WTC11 (cell line): ENCODE measurements around the gene COX8C. TPM values are rescaled to one million over a fixed set of nuclear protein-coding genes. Genes with fewer than 3 reads are reported as not detected.

ENCODE experiments used
- ATAC-seq: fragments of 200-7000 bp; cut with Tn5 transposase; 2 replicates; pipeline ENCODE4 v1.10.0; 2021; ENCODE audit warnings: mild to moderate bottlenecking, moderate library complexity
- CTCF ChIA-PET: fragments of 300-600 bp; sonication (Branson Sonifier 250); formaldehyde crosslinking; loops from one replicate; lab custom pipeline; 2021; ENCODE audit warnings: antibody characterized with exemption; lab: Charles Lee
- POLR2A ChIA-PET: fragments of 350-600 bp; sonication (Branson Sonifier 250); formaldehyde crosslinking; loops from one replicate; lab custom pipeline; 2021; ENCODE audit warnings: antibody characterized with exemption; lab: Charles Lee
- DNase-seq: peaks from one replicate; pipeline ENCODE4 v3.0.0; 2021; ENCODE audit warnings: low spot score
- H3K27ac Mint-ChIP-seq: 2 replicates; pipeline ENCODE4 v1.8.0; 2021; ENCODE audit warnings: mixed read lengths
- H3K27me3 Mint-ChIP-seq: 2 replicates; pipeline ENCODE4 v1.8.0; 2021; ENCODE audit warnings: low read depth, mild to moderate bottlenecking, moderate library complexity, mixed read lengths
- H3K36me3 Mint-ChIP-seq: 2 replicates; pipeline ENCODE4 v1.8.0; 2021; ENCODE audit warnings: mixed read lengths
- H3K4me1 Mint-ChIP-seq: 2 replicates; pipeline ENCODE4 v1.8.0; 2022; ENCODE audit warnings: mixed read lengths
- H3K4me3 Mint-ChIP-seq: 2 replicates; pipeline ENCODE4 v1.8.0; 2021; ENCODE audit warnings: mild to moderate bottlenecking, moderate library complexity, mixed read lengths
- H3K9me3 Mint-ChIP-seq: 2 replicates; pipeline ENCODE4 v1.8.0; 2021; ENCODE audit warnings: mixed read lengths
- CREB1 ChIP-seq: sonication (generic); formaldehyde crosslinking; IDR thresholded peaks from 2 replicates; pipeline ENCODE4 v1.8.0; 2023; ENCODE audit warnings: mild to moderate bottlenecking, missing genetic modification reagents
- GRHL2 ChIP-seq: fragments of 250-450 bp; sonication (Bioruptor Pico); IDR thresholded peaks from 2 replicates; pipeline ENCODE4 v1.8.0; 2022; ENCODE audit warnings: mild to moderate bottlenecking, moderate library complexity; ENCODE audit not compliant: insufficient replicate concordance, severe bottlenecking
- GTF2I ChIP-seq: fragments of 250-450 bp; sonication (Bioruptor Pico); conservative IDR thresholded peaks from 2 replicates; pipeline ENCODE4 v1.4.0; 2021; ENCODE audit warnings: mild to moderate bottlenecking
- MXD4 ChIP-seq: fragments of 250-450 bp; sonication (Bioruptor Pico); IDR thresholded peaks from 2 replicates; pipeline ENCODE4 v1.8.0; 2021; ENCODE audit warnings: mild to moderate bottlenecking, moderate library complexity, borderline replicate concordance
- NFATC4 ChIP-seq: fragments of 250-450 bp; sonication (Bioruptor Pico); IDR thresholded peaks from 2 replicates; pipeline ENCODE4 v1.9.0; 2021; ENCODE audit warnings: mild to moderate bottlenecking
- OVOL2 ChIP-seq: fragments of 250-450 bp; sonication (Bioruptor Pico); IDR thresholded peaks from 2 replicates; pipeline ENCODE4 v1.9.0; 2021; ENCODE audit warnings: mild to moderate bottlenecking, borderline replicate concordance
- SMAD4 ChIP-seq: sonication (generic); formaldehyde crosslinking; IDR thresholded peaks from 2 replicates; pipeline ENCODE4 v1.8.0; 2022; ENCODE audit warnings: mild to moderate bottlenecking, missing genetic modification reagents
- TEAD1 ChIP-seq: sonication (generic); formaldehyde crosslinking; IDR thresholded peaks from 2 replicates; pipeline ENCODE4 v1.8.0; 2022; ENCODE audit warnings: mild to moderate bottlenecking, missing genetic modification reagents
- TEAD4 ChIP-seq: sonication (generic); formaldehyde crosslinking; IDR thresholded peaks from 2 replicates; pipeline ENCODE4 v1.8.0; 2022; ENCODE audit warnings: mild to moderate bottlenecking, missing genetic modification reagents
- ZNF121 ChIP-seq: sonication (generic); formaldehyde crosslinking; IDR thresholded peaks from 2 replicates; pipeline ENCODE4 v1.8.0; 2023; ENCODE audit warnings: missing genetic modification reagents
- ZNF317 ChIP-seq: sonication (generic); formaldehyde crosslinking; IDR thresholded peaks from 2 replicates; pipeline ENCODE4 v1.8.1; 2023; ENCODE audit warnings: low read depth, mild to moderate bottlenecking, moderate library complexity, missing genetic modification reagents, borderline replicate concordance
- ZNF396 ChIP-seq: fragments of 250-450 bp; sonication (Bioruptor Pico); IDR thresholded peaks from 2 replicates; pipeline ENCODE4 v1.8.0; 2021; ENCODE audit warnings: mild to moderate bottlenecking, moderate library complexity, borderline replicate concordance
- total RNA-seq: library from RNA; stranded (reverse); gene quantifications from 3 replicates; pipeline ENCODE4 v1.2.3, GENCODE V29; 2021
- TF ChIP-seq, protein P1 (sequence below): sonication (generic); formaldehyde crosslinking; IDR thresholded peaks from 2 replicates; pipeline ENCODE4 v1.8.1; 2022; ENCODE audit warnings: mild to moderate bottlenecking, missing genetic modification reagents, moderate library complexity, borderline replicate concordance
- TF ChIP-seq, protein P2 (sequence below): sonication (generic); formaldehyde crosslinking; IDR thresholded peaks from 2 replicates; pipeline ENCODE4 v1.8.1; 2022; ENCODE audit warnings: low read depth, missing genetic modification reagents, borderline replicate concordance
- TF ChIP-seq, protein P3 (sequence below): fragments of 250-450 bp; sonication (Bioruptor Pico); IDR thresholded peaks from 2 replicates; pipeline ENCODE4 v1.9.0; 2021; ENCODE audit warnings: moderate library complexity, mild to moderate bottlenecking, inconsistent platforms, borderline replicate concordance
- TF ChIP-seq, protein P4 (sequence below): sonication (generic); formaldehyde crosslinking; IDR thresholded peaks from 2 replicates; pipeline ENCODE4 v1.8.1; 2023; ENCODE audit warnings: mild to moderate bottlenecking, missing genetic modification reagents
- TF ChIP-seq, protein P5 (sequence below): sonication (generic); formaldehyde crosslinking; IDR thresholded peaks from 2 replicates; pipeline ENCODE4 v1.8.0; 2022; ENCODE audit warnings: mild to moderate bottlenecking, missing genetic modification reagents
- TF ChIP-seq, protein P6 (sequence below): sonication (generic); formaldehyde crosslinking; IDR thresholded peaks from 2 replicates; pipeline ENCODE4 v1.8.1; 2023; ENCODE audit warnings: mild to moderate bottlenecking, moderate library complexity, missing genetic modification reagents

Gene COX8C
- total RNA-seq, 1 experiment from 2014 or later = not detected

DNA sequence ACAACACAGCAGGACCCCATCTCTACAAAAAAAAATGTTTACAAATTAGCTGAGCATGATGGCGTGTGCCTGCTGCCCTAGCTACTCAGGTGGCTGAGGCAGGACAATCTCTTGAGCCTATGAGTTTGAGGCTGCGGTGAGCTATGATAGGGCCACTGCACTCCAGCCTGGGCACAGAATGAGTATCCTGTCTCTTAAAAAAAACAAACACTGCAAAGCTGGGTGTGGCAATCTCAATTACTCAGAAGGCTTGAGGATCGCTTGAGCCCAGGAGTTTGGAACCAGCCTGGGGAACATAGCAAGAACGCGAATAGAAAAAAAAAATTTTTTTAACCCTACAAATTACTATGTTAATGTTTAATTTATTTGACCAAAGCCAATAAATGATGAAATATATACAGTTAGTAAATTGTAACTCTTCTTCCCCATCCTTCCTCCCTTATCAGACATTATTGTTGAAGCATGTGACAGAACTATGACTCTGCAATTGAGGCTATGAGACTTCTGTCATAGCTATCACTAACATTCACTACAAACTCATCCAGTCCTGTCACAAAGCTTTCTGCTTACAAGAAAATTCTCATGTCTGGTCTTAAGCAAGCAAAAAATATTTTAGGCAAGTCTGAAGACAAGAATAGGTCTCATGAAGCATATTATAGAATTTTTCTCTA lies 23.9 kb upstream of the COX8C start:
- ATAC-seq (no peak), DNase-seq (no peak)
- Mint-ChIP-seq H3K4me1 (peaks cover 24% of the 10 kb centered on the region), H3K27ac (no peak overlapping the region), H3K36me3 (no peaks in the 10 kb centered on the region), H3K27me3 (no peaks in the 10 kb centered on the region), H3K4me3 (no peak overlapping the region), H3K9me3 (no peaks in the 10 kb centered on the region)
- POLR2A ChIA-PET = interaction anchor here (0.5 to 0.9 kb wide), 2 partner anchors 21 to 167 kb away, joined by 3 read pairs; no protein-coding TSS in a partner anchor
- TF ChIP-seq ZNF121 = no peak
- TF ChIP-seq, protein P1, sequence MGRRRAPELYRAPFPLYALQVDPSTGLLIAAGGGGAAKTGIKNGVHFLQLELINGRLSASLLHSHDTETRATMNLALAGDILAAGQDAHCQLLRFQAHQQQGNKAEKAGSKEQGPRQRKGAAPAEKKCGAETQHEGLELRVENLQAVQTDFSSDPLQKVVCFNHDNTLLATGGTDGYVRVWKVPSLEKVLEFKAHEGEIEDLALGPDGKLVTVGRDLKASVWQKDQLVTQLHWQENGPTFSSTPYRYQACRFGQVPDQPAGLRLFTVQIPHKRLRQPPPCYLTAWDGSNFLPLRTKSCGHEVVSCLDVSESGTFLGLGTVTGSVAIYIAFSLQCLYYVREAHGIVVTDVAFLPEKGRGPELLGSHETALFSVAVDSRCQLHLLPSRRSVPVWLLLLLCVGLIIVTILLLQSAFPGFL (CRISPR knock-in tag) = no peak
- TF ChIP-seq, protein P2, sequence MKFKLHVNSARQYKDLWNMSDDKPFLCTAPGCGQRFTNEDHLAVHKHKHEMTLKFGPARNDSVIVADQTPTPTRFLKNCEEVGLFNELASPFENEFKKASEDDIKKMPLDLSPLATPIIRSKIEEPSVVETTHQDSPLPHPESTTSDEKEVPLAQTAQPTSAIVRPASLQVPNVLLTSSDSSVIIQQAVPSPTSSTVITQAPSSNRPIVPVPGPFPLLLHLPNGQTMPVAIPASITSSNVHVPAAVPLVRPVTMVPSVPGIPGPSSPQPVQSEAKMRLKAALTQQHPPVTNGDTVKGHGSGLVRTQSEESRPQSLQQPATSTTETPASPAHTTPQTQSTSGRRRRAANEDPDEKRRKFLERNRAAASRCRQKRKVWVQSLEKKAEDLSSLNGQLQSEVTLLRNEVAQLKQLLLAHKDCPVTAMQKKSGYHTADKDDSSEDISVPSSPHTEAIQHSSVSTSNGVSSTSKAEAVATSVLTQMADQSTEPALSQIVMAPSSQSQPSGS (CRISPR knock-in tag) = no peak
- TF ChIP-seq GRHL2 (CRISPR knock-in tag) = no peak
- TF ChIP-seq, protein P3, sequence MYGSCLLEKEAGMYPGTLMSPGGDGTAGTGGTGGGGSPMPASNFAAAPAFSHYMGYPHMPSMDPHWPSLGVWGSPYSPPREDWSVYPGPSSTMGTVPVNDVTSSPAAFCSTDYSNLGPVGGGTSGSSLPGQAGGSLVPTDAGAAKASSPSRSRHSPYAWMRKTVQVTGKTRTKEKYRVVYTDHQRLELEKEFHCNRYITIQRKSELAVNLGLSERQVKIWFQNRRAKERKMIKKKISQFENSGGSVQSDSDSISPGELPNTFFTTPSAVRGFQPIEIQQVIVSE (CRISPR knock-in tag) = no peak
- TF ChIP-seq GTF2I (CRISPR knock-in tag) = no peak
- TF ChIP-seq, protein P4, sequence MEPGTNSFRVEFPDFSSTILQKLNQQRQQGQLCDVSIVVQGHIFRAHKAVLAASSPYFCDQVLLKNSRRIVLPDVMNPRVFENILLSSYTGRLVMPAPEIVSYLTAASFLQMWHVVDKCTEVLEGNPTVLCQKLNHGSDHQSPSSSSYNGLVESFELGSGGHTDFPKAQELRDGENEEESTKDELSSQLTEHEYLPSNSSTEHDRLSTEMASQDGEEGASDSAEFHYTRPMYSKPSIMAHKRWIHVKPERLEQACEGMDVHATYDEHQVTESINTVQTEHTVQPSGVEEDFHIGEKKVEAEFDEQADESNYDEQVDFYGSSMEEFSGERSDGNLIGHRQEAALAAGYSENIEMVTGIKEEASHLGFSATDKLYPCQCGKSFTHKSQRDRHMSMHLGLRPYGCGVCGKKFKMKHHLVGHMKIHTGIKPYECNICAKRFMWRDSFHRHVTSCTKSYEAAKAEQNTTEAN (CRISPR knock-in tag) = no peak
- TF ChIP-seq ZNF396 = no peak
- TF ChIP-seq MXD4 (CRISPR knock-in tag) = no peak
- CTCF ChIA-PET = no interaction called here

DNA sequence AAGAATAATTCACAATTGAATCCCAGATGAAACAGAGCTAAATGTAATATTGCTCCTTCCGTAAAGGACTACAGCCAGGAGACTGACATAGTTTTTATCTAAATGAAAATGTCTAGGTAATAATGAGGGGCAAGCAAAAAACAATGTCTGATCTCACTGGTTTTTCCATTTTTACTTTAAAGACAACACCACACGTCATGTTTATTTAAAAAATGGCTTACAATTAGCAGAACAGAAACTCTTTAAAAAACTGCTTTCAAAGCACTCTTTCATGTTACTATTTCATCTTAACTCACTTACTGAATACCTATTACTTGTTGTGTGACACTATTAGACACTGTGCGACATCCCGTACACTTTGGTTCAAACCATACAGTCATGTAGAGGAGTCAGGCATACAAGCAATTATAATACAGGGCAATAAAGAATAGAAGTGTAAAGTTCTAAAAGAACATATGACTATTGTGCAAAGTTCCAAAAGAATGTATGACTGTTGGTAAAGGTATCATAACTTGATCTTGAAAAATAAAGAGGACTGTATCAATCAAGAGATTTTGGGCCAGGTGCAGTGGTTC lies 23.3 kb upstream of the COX8C start:
- ATAC-seq (no peak), DNase-seq (no peak)
- Mint-ChIP-seq H3K27ac (no peak overlapping the region), H3K27me3 (no peaks in the 10 kb centered on the region), H3K36me3 (no peaks in the 10 kb centered on the region), H3K9me3 (no peaks in the 10 kb centered on the region), H3K4me3 (no peak overlapping the region), H3K4me1 (peaks cover 18% of the 10 kb centered on the region)
- CTCF ChIA-PET = no interaction called here
- POLR2A ChIA-PET = interaction anchor here (0.9 kb wide), 1 partner anchor 22 kb away, joined by 3 read pairs; no protein-coding TSS in a partner anchor
- TF ChIP-seq, protein P5, sequence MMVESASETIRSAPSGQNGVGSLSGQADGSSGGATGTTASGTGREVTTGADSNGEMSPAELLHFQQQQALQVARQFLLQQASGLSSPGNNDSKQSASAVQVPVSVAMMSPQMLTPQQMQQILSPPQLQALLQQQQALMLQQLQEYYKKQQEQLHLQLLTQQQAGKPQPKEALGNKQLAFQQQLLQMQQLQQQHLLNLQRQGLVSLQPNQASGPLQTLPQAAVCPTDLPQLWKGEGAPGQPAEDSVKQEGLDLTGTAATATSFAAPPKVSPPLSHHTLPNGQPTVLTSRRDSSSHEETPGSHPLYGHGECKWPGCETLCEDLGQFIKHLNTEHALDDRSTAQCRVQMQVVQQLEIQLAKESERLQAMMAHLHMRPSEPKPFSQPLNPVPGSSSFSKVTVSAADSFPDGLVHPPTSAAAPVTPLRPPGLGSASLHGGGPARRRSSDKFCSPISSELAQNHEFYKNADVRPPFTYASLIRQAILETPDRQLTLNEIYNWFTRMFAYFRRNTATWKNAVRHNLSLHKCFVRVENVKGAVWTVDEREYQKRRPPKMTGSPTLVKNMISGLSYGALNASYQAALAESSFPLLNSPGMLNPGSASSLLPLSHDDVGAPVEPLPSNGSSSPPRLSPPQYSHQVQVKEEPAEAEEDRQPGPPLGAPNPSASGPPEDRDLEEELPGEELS (CRISPR knock-in tag) = no peak
- TF ChIP-seq CREB1 (CRISPR knock-in tag) (no peak), TEAD4 (no peak), OVOL2 (CRISPR knock-in tag) (no peak), NFATC4 (CRISPR knock-in tag) (no peak)

DNA sequence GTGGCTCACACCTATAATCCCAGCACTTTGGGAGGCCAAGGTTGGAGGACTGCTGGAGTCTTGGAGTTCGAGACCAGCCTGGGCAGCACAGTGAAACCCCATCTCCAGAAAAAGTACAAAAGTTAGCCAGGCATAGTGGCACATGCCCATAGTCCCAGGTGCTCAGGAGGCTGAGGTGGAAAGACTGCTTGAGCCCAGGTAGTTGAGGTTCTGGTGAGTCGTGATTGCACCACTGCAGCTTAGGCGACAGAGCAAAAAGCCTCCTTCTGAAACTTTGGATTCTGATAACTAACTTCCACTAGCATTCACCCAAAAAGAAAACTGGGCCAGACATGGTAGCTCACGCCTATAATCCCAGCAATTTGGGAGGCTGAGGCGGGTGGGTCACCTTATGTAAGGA lies 20.8 kb upstream of the COX8C start:
- peaks cover 14% of the 10 kb centered on the region for H3K4me1 Mint-ChIP-seq
- no peak for ATAC-seq
- no peak overlapping the region for H3K4me3 Mint-ChIP-seq
- TF ChIP-seq, protein P6, sequence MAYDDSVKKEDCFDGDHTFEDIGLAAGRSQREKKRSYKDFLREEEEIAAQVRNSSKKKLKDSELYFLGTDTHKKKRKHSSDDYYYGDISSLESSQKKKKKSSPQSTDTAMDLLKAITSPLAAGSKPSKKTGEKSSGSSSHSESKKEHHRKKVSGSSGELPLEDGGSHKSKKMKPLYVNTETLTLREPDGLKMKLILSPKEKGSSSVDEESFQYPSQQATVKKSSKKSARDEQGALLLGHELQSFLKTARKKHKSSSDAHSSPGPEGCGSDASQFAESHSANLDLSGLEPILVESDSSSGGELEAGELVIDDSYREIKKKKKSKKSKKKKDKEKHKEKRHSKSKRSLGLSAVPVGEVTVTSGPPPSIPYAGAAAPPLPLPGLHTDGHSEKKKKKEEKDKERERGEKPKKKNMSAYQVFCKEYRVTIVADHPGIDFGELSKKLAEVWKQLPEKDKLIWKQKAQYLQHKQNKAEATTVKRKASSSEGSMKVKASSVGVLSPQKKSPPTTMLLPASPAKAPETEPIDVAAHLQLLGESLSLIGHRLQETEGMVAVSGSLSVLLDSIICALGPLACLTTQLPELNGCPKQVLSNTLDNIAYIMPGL (CRISPR knock-in tag) = no peak
- TF ChIP-seq SMAD4 (CRISPR knock-in tag) (no peak), ZNF317 (CRISPR knock-in tag) (no peak), TEAD1 (no peak)
- ChIA-PET CTCF (no interaction called here), POLR2A (no interaction called here)
- no peaks in the 10 kb centered on the region for H3K9me3 Mint-ChIP-seq
- no peak overlapping the region for H3K27ac Mint-ChIP-seq
- H3K27me3 Mint-ChIP-seq = no peaks in the 10 kb centered on the region
- no peak for DNase-seq
- H3K36me3 Mint-ChIP-seq = no peaks in the 10 kb centered on the region
